Measurements from ENCODE around the gene RNLS. TPM values are rescaled to one million over a fixed set of nuclear protein-coding genes. Genes with fewer than 3 reads are reported as not detected.
"Not testable (repeated sequence)": the region's sequence is repeated elsewhere in the genome, so short reads cannot be mapped to it uniquely, and the experiment has no call there.

RNLS gene
- total RNA-seq, 2 donors from 2014 or later: 21.7 to 31.8 TPM

DNA sequence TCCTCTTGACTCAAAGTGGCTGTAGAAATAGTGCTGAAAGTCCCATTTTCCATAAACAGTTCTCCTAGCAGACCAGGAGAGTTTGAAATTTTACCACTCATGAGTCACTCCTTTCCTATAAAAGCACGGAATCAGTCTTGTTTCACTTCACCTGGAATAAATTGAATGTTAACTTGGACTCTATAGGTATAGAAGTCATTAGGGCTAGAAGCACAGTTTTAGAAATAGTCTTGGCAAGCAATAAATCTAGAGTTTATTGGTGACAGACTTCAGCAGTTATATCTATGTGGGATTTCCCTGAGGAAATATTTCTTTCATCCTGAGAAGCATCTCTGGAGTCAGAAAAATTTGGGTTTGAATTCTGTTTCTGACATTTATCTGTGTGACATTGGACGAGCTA lies 212.4 kb downstream of the RNLS start:
- Histone ChIP-seq H3K27me3 (replicated peaks; ENCODE audit: insufficient read depth) (no peaks in the 10 kb centered on the region), H3K4me3 (no peak overlapping the region), H3K36me3 (no peaks in the 10 kb centered on the region), H3K9me3 (no peaks in the 10 kb centered on the region), H3K4me1 (replicated peaks) (no peaks in the 10 kb centered on the region), H3K27ac (no peak overlapping the region)
- intact Hi-C loops (cut with DNase I): no loop called here
- DNase-seq (ENCODE audit: low spot score): no peak
- WGBS: 63% methylated on average over 2 of the region's 2 CpGs
- TF ChIP-seq POLR2A (IDR thresholded peaks at IDR 0.05): no peak
- TF ChIP-seq POLR2AphosphoS5 (IDR thresholded peaks at IDR 0.05): no peak
- TF ChIP-seq, protein P1, sequence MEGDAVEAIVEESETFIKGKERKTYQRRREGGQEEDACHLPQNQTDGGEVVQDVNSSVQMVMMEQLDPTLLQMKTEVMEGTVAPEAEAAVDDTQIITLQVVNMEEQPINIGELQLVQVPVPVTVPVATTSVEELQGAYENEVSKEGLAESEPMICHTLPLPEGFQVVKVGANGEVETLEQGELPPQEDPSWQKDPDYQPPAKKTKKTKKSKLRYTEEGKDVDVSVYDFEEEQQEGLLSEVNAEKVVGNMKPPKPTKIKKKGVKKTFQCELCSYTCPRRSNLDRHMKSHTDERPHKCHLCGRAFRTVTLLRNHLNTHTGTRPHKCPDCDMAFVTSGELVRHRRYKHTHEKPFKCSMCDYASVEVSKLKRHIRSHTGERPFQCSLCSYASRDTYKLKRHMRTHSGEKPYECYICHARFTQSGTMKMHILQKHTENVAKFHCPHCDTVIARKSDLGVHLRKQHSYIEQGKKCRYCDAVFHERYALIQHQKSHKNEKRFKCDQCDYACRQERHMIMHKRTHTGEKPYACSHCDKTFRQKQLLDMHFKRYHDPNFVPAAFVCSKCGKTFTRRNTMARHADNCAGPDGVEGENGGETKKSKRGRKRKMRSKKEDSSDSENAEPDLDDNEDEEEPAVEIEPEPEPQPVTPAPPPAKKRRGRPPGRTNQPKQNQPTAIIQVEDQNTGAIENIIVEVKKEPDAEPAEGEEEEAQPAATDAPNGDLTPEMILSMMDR (IDR thresholded peaks at IDR 0.05): no peak

DNA sequence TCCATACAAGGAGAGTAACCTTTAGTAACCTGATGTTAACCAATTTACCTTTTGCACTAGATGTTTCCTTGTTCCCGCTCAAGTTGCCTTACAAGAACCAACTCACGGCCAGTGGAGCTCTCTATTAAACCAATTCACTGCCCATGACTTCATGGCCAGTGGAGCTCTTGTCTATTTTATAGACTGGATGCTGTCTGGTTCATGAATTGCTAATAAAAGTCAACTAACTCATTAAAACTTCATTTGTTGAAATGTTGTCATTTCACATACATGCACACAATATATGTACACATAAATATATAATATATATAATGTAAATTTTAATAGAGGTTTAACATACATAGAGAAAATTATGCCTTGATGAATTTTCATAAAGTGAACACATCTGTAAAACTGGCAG lies 216.3 kb downstream of the RNLS start:
- H3K4me1 ChIP-seq (replicated peaks): peaks cover 2% of the 10 kb centered on the region
- no peaks in the 10 kb centered on the region for H3K27me3 ChIP-seq (replicated peaks; ENCODE audit: insufficient read depth)
- intact Hi-C loops (cut with DNase I): no loop called here
- no peak for DNase-seq (ENCODE audit: low spot score)
- TF ChIP-seq POLR2A (IDR thresholded peaks at IDR 0.05) (no peak), POLR2AphosphoS5 (IDR thresholded peaks at IDR 0.05) (no peak)
- TF ChIP-seq, protein P1 (IDR thresholded peaks at IDR 0.05): no peak
- WGBS: 97% methylated on average over 2 of the region's 2 CpGs
- no peaks in the 10 kb centered on the region for H3K36me3 ChIP-seq
- H3K9me3 ChIP-seq: no peaks in the 10 kb centered on the region
- no peak overlapping the region for H3K27ac ChIP-seq
- no peak overlapping the region for H3K4me3 ChIP-seq

DNA sequence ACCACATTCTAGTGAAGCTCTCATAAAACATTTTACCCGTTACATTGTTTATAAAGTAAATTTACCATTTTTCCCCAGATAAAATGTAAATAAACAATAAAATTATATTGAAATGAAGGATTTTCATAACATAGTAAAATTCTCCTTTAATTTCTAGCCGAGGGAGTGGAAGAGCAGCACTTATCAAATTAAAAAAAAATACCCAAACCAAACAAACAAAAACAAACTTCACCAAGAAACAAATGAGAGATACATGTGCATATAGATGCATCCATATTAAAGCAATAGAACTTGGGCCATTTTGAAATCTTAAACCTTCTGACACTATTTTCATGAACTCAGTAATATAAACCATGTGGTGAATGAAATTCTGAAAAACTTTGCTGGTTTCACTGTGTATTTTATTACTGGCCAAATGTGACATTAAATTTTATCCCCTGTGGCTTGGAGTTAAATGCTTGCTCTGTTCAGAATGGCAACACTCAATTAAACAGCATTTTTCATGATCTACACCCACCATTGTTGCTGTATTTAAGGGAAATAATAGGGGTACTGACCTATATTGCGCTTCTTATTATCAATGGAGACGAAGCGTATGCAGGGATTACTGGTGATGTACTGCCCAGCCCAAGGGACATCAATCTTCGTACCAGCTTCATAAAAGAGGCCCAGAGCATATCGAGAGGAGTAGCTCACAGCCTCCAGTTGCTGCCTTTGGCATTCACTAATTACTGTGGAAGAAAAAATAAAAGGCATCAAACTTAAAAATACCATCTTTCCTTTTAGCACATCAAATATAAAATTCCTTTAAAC lies 220.9 kb downstream of the RNLS start:
- no peaks in the 10 kb centered on the region for H3K9me3 ChIP-seq
- H3K36me3 ChIP-seq: no peaks in the 10 kb centered on the region
- WGBS: 71% methylated on average over 7 of the region's 7 CpGs
- H3K4me3 ChIP-seq: no peak overlapping the region
- H3K27me3 ChIP-seq (replicated peaks; ENCODE audit: insufficient read depth): no peaks in the 10 kb centered on the region
- intact Hi-C loops (cut with DNase I): no loop called here
- H3K4me1 ChIP-seq (replicated peaks): peaks cover 7% of the 10 kb centered on the region
- no peak overlapping the region for H3K27ac ChIP-seq
- no peak for DNase-seq (ENCODE audit: low spot score)
- TF ChIP-seq POLR2A (IDR thresholded peaks at IDR 0.05) (no peak), POLR2AphosphoS5 (IDR thresholded peaks at IDR 0.05) (no peak)
- TF ChIP-seq, protein P1 (IDR thresholded peaks at IDR 0.05): no peak

DNA sequence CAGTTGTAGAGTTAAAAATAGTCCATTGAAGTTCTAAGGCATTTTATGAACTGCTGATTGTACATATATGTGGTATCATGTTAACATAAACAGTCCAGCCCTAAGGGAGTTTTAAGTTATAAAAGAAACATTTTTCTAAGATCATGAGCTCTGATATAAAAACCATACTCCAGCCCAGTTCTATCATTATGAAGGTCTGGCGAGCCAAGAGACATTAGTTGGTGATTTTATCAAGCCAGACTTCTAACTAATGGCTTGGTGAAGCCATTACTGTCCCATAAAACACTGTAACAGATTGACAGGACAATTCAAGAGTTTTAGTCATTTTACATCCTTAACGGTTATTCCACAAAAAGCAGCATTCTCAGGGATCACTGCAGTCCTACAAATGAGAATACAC lies 221.6 kb downstream of the RNLS start:
- WGBS: 48% methylated on average over 2 of the region's 2 CpGs
- intact Hi-C loops (cut with DNase I): no loop called here
- TF ChIP-seq POLR2A (IDR thresholded peaks at IDR 0.05) (no peak), POLR2AphosphoS5 (IDR thresholded peaks at IDR 0.05) (no peak)
- TF ChIP-seq, protein P1 (IDR thresholded peaks at IDR 0.05): no peak
- H3K4me1 ChIP-seq (replicated peaks): peaks cover 7% of the 10 kb centered on the region
- no peak overlapping the region for H3K27ac ChIP-seq
- no peak overlapping the region for H3K4me3 ChIP-seq
- no peaks in the 10 kb centered on the region for H3K27me3 ChIP-seq (replicated peaks; ENCODE audit: insufficient read depth)
- DNase-seq (ENCODE audit: low spot score): no peak
- no peaks in the 10 kb centered on the region for H3K9me3 ChIP-seq
- no peaks in the 10 kb centered on the region for H3K36me3 ChIP-seq

DNA sequence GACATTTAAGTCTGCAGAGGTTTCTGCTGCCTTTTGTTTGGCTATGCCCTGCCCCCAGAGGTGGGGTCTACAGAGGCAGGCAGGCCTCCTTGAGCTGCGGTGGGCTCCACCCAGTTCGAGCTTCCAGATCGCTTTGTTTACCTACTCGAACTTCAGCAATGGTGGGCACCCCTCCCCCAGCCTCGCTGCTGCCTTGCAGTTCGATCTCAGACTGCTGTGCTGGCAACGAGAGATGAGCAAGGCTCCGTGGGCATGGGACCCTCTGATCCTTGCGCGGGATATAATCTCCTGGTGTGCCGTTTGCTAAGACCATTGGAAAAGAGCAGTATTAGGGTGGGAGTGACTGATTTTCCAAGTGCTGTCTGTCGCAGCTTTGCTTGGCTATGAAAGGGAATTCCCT lies 227.4 kb downstream of the RNLS start:
- not testable (repeated sequence) for DNase-seq (ENCODE audit: low spot score)

More for the DNA sequence above, 227.4 kb downstream of the RNLS start:
- H3K36me3 ChIP-seq; H3K27ac ChIP-seq; H3K4me1 ChIP-seq (replicated peaks); H3K27me3 ChIP-seq (replicated peaks; ENCODE audit: insufficient read depth); intact Hi-C loops (cut with DNase I); H3K4me3 ChIP-seq; H3K9me3 ChIP-seq: not testable (repeated sequence)
- 90% methylated on average over 12 of the region's 12 CpGs for WGBS
